Body of pancreas (tissue), 4 donors: Measurements from ENCODE around the gene SNTB2.

Source experiments
- POLR2A ChIP-seq, 3 donors: fragments of 450-650 bp; IDR thresholded peaks; one replicate each; pipeline ENCODE4 v1.6.1; 2016; ENCODE audit warnings: antibody characterized with exemption in 3 of 3, mild to moderate bottlenecking in 2 of 3
- TF ChIP-seq, protein P1 (sequence below), 7 experiments: fragments of 450-650 bp in 4 of 7; fragments of 200-600 bp in 3 of 7; sonication (generic) in 3 of 7; IDR thresholded peaks; one replicate each; pipeline ENCODE4 v1.5.1; 2016 to 2019; ENCODE audit warnings: antibody characterized with exemption in 7 of 7

DNA sequence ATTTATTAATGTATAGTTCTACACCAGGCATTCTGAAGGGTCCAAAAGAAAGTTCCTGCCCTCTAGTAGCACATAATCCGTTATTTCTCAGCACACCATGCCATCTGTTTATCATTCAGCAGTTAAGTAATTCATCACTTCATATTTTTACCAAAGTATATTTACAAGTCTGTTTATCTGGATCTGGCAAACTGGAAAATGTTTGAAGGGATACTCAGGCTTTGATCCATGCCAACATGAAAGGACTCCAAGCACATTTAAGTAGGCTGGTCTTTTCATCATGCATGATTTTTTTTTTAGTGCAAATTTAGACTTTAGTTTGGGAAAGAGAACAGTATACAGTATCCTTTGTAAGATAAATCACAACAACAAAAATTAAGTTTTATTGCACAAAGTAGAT is 120.1 kb downstream of the SNTB2 start:
- TF ChIP-seq, protein P1, sequence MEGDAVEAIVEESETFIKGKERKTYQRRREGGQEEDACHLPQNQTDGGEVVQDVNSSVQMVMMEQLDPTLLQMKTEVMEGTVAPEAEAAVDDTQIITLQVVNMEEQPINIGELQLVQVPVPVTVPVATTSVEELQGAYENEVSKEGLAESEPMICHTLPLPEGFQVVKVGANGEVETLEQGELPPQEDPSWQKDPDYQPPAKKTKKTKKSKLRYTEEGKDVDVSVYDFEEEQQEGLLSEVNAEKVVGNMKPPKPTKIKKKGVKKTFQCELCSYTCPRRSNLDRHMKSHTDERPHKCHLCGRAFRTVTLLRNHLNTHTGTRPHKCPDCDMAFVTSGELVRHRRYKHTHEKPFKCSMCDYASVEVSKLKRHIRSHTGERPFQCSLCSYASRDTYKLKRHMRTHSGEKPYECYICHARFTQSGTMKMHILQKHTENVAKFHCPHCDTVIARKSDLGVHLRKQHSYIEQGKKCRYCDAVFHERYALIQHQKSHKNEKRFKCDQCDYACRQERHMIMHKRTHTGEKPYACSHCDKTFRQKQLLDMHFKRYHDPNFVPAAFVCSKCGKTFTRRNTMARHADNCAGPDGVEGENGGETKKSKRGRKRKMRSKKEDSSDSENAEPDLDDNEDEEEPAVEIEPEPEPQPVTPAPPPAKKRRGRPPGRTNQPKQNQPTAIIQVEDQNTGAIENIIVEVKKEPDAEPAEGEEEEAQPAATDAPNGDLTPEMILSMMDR (IDR thresholded peaks at IDR 0.05), result no peak
- no peak for TF ChIP-seq POLR2A (IDR thresholded peaks at IDR 0.05)
